ENCODE results near the gene ZNF766.

DNA sequence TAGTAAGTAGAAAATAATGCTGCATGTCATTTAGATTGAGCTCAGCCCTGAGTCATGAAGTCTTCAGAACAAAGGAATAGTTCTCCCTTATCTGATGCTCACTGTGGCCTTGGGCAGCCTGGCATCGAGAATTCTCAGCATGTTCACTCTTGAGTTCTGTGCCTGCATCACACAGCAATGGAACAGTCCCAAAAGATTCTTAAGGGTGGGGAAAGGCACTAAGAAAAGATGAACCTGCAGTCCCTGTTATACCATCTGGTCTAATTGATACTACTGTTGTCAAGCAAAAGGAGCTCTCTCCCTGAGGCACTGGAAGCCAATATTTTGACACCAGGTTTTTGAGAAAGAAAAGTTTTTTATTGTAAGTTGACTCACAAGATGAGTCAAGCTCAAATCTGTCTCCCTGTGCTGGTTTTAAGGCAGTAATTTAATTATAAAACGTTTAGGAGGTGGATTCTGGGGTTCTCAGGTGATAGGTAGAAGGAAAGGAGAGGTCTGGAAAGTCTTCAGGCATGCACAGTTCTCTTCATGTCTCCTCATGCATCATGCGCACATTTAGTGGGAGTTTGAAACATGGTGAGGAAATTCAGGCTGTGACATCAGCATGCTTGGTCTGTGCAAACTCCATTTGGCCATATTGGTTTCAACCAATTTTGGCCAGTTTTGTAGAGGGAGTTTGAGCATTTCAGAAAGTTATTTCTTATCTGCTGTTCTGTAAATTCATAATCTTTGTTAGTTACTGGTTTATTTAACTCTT, 38.1 kb upstream of the ZNF766 start:
- TF ChIP-seq POLR2A (IDR thresholded peaks at IDR 0.05), result no peak
- TF ChIP-seq CTCF (IDR thresholded peaks at IDR 0.05), result no peak
